Measurements from ENCODE around the gene CRK.

The CRK gene

GRCh38 chr17:1485423-1486376 is 29.7 kb upstream of the CRK start:
- DNase-seq = no peak

- no peak for DNase-seq
Observed at GRCh38 chr17:1484676-1485422, 28.8 kb upstream of the CRK start.

DNA sequence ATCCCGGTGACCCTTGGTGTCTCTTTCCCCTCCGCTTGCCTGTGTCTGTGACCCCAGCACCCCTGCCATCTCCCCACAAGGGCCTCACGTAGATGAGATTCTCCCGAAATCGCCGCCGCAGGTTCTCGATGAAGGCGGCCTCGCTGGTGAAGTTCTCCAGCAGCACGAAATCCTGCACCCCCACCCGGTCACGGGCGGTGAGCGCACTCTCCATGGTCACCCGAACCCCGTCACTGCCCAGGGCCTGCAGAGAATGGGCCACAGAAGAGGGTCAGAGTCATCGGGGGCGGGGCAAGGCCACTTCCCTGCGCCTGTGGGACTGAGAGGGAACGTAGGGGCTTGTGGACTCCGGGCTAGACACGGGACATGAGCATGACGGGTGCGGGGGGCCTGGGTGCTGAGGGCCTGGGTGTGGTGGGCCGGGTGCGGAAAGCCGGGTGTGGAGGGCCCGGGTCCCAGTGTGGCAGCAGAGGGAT is 28.1 kb upstream of the CRK start:
- no peak for DNase-seq

- DNase-seq = no peak
Observed at GRCh38 chr17:1482680-1483079, 26.6 kb upstream of the CRK start.

- DNase-seq = no peak
Observed at GRCh38 chr17:1481736-1482135, 25.7 kb upstream of the CRK start.

- no peak for DNase-seq
Observed at GRCh38 chr17:1480747-1481465, 24.9 kb upstream of the CRK start.

- no peak for DNase-seq
Observed at GRCh38 chr17:1478418-1478817, 22.4 kb upstream of the CRK start.

GRCh38 chr17:1475321-1475854 is 19.4 kb upstream of the CRK start:
- DNase-seq = no peak

DNA sequence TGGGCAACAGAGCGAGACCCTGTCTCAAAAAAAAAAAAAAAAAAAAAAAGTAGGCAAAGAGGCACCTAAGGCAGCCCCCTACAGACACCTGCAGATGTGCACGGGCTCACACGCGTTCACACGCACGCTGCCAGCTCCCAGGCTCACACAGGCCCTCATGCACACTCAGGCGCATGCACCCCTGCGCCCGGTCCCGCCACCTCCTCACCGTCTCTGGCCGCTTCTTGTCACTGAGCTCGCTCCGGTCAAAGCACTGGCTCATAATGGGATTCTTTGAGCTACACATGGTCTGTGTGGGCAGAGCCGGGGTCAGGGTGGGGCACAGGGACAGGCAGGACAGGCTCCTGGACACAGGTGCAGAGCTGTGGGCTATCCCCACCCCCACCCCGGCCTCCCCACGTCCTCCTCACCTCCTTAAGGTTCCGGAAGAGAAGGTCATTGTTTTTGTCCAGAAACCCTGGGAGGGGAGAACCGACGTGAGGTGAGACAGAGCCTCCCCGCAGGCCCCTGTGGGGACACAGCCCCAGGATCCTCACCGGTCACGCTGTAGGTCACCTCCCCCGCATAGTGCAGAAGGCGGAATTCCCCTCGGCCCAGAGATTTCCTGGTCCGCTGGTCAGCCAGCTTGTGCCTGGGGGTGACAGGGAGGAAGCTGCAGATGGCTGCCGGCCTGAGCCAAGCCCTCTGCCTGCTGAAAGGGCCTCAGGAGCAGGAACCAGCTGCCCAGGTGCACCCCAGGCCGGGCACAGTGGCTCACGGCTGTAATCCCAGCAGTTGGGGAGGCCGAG is 18.6 kb upstream of the CRK start:
- no peak for DNase-seq

GRCh38 chr17:1473841-1474240 is 17.8 kb upstream of the CRK start:
- no peak for DNase-seq

DNA sequence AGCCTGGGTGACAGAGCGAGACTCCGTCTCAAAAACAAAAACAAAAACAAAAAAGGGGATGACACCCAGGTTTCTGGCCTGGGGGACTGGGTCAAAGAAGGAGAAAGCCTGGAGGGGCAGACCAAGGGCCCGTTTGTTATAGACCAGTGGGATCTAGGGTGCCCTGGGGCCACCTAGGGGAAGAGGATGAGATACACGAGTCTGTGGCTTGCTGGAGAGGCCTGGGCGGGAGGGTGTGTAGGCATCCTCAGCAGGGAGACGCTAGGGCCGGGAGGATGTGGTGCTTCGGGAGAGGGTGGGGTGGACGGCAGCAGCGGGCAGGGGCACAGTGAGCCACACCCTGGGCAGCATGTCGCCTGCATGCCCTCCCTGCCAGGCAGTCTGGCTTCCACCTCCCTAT is 17.1 kb upstream of the CRK start:
- no peak for DNase-seq

DNA sequence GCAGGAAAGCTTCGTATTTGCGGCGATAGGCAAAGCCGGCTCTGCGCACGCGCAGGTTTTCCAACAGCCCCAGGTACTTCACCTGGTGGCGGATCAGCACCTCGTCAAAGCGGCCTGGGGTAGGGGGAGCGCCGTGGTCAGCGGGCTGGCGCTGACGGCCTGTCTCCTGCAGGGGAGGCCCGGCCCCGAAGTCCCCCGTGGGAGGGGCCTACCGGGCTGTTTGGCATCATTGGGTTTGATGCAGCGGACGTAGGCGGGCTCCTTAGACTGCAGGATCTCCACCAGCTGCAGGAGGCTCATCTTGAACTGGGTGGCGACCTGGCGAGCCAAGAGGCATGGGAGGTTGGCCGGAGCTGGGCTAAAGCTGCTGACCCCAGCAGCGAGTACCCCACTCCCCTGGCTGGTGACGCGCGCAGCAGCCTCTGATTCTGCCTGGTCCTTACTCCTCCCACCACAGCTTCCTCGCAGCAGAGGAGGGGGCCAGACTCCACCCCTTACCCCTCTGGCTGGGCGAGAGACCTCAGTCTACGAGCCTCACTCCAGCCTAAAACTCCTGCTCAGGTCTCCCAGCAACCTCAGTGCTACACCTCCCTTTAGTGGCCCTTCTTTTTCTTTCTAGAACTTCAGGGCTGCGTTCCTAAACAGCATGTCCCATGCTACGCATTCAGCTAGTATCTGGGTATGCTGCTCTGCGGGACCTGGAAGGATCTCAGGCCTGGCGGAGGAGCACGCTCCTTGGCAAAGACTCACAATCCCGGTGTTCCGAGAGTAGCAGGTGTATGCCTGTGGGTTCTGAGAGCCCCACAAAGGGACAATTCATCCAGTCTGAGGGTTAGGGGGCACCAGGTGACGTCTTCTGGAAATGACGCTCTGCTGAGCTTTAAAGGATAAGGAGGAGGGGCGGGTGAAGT is 16.1 kb upstream of the CRK start:
- DNase-seq = no peak

DNA sequence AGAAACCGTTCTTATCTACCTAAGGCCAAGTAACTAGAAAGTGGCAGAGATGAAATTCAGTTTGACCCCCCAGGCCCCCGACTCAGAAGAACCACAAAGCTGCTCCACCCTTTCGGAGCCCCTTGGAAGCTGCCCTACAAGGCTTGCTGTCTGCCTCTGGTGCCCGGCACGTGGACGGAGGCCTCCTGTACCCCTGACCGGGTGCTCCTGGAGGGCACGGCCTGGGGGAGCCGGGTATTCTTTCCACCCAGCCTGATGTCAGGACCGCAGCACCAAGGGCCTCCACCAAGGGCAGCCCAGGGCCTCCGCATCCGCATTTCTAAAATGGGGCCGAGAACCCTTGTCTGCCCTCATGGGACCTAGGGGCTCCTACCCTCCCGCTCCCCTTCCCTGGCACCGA is 15.5 kb upstream of the CRK start:
- DNase-seq = no peak

DNA sequence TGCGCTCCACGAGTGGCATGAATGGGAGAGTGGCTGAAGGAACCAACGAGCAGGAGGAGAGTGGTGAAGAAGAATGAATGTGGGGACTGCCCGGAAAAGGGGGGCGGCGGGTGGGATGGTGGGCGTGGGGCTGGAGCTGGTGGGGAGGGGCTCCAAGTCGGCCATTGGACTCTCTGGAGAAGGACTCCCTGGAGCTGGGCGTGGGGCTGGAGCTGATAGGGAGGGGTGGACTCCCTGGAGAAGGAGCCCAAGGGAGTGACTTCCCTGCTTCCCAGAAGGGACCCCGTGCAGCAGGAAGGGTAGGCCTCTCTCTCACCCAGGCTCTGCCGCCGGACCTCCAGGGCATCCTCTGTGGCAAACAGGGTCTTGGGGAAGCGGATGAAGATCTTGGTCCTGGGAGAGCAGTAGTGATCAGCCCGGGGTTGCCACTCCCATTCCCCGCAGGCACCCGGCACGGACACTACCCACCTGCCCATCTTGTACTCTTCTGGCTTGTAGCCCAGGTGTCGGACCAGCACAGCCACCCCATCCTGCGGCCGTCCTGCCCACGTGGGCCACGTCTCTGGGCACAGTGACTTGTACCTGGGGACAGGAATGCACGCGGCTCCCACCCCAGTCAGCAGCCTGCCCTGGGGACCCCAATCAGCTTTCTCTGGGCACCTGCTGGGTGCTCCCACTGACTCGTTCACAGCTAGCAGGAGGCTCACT is 14.9 kb upstream of the CRK start:
- DNase-seq = no peak

GRCh38 chr17:1470071-1470754 is 14.2 kb upstream of the CRK start:
- DNase-seq = no peak

GRCh38 chr17:1469231-1469852 is 13.3 kb upstream of the CRK start:
- no peak for DNase-seq

- DNase-seq = no peak
Observed at GRCh38 chr17:1467898-1468492, 12.0 kb upstream of the CRK start.

DNA sequence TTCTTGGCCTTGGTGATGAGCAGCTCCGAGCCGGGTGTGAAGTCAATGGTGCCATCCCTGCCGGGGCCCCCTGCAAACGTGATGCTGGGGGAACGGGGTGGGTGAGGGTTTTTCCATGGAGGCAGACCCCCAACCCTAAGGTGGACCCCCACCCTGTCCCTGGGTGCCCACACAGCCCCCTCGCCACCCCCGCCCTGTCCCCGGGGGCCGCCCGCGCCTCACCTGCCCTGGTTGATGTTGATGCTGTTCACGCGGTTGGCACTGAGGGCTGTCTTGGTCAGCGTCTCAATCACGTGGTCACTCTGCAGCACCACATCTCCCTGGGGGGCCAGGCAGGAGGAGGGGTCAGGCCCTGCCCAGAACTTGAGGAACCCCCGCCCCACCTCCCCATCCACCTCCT is 11.2 kb upstream of the CRK start:
- DNase-seq = no peak

DNA sequence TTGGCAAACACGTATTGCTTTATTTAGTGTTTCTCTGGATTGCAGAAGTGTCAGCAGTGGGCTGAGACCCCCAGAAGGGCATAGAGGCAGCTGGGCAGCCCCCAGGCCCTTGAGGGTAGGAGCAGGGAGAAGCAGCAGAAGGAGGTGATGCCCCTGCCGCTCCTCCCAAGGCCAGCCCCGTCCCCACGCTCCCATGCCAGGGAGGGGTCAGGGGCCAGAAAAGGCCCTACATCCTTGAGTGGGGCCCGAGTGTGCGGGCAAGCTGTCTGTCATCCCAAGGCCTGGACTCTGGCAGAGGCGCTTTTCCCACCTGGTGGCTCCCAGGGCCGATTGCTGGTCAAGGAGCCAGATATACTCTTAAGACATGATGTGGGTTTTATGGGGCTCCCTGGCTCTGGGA is 8.2 kb upstream of the CRK start:
- DNase-seq = no peak
